CMK (cell line): Measurements from ENCODE around the gene ECE1.
"Not testable (repeated sequence)": the region's sequence is repeated elsewhere in the genome, so short reads cannot be mapped to it uniquely, and the experiment has no call there.

ENCODE experiments used
- DNase-seq: peaks from one replicate; pipeline ENCODE4 v3.0.0-alpha.2; 2010; ENCODE audit warnings: low read depth

The ECE1 gene

GRCh38 chr1:21291184-21291583 is 921 bp upstream of the ECE1 start:
- DNase-seq = no peak

GRCh38 chr1:21290546-21290944 is 282 bp upstream of the ECE1 start:
- no peak for DNase-seq

GRCh38 chr1:21289127-21289526 is 1.1 kb downstream of the ECE1 start:
- no peak for DNase-seq

- DNase-seq = no peak
These were observed 2.3 kb downstream of the ECE1 start for GRCh38 chr1:21287905-21288514.

- not testable (repeated sequence) for DNase-seq
These were observed 4.9 kb downstream of the ECE1 start for GRCh38 chr1:21285386-21285785.

- no peak for DNase-seq
These were observed 5.2 kb downstream of the ECE1 start for GRCh38 chr1:21285055-21285372.

GRCh38 chr1:21284206-21285054 is 5.8 kb downstream of the ECE1 start:
- DNase-seq = no peak

- no peak for DNase-seq
These were observed 6.7 kb downstream of the ECE1 start for GRCh38 chr1:21283524-21283923.

- not testable (repeated sequence) for DNase-seq
These were observed 8.2 kb downstream of the ECE1 start for GRCh38 chr1:21282020-21282419.

- DNase-seq = no peak
These were observed 9.8 kb downstream of the ECE1 start for GRCh38 chr1:21280482-21280881.

- no peak for DNase-seq
These were observed 10.2 kb downstream of the ECE1 start for GRCh38 chr1:21280011-21280471.

GRCh38 chr1:21278860-21279845 is 11.1 kb downstream of the ECE1 start:
- DNase-seq = no peak

GRCh38 chr1:21278208-21278859 is 11.9 kb downstream of the ECE1 start:
- no peak for DNase-seq

- DNase-seq = no peak
These were observed 13.1 kb downstream of the ECE1 start for GRCh38 chr1:21277180-21277579.

GRCh38 chr1:21272540-21272939 is 17.7 kb downstream of the ECE1 start:
- no peak for DNase-seq

- DNase-seq = no peak
These were observed 18.7 kb downstream of the ECE1 start for GRCh38 chr1:21271550-21271949.

- no peak for DNase-seq
These were observed 20.1 kb downstream of the ECE1 start for GRCh38 chr1:21270086-21270689.

- no peak for DNase-seq
These were observed 20.7 kb downstream of the ECE1 start for GRCh38 chr1:21269461-21270085.

- peak; percentile 22 for DNase-seq
These were observed 21.7 kb downstream of the ECE1 start for GRCh38 chr1:21268281-21269239.
